Inferior parietal cortex (tissue), 1 donor: ENCODE data around the gene REPS1.

Experiments used
- DNase-seq: peaks from one replicate; pipeline ENCODE4 v3.0.0-alpha.2; 2016; ENCODE audit errors: extremely low spot score

REPS1 gene

DNA sequence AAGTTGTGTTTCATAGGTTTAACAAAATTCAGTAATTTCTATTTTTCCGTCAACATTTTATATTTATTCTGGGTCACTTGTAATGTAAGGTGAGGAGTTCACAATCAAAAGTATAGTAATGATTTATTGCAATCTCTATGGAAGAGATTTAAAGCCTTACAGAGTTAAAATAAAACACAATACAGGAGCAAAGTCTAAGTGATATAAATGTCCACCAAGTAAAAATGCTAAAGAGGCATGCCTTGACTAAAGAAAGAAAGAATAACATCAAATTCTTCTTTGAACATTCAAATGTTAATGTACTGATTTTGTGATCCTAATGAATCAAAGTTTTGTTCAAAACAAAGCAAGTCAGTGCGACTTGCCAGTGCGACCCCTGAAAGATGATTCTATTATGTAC lies 61.5 kb downstream of the REPS1 start:
- no peak for DNase-seq

DNA sequence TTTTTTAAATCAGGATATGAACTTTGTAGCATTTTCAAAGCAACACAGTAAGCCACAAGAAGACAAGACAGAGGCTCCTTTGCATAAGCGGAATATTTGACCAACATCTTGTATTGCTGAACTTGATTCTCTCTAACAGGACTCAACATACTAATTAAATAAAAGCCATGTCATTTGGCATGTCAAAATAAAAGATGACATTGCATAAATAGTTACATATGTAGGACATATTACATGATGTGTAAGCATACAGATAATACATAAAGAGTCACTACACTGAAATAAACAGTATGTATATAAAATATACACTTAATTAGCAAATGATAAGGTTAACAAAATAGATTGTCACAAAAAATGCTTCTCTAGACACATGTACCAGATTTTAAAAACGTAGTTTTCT lies 62.2 kb downstream of the REPS1 start:
- DNase-seq: no peak

DNA sequence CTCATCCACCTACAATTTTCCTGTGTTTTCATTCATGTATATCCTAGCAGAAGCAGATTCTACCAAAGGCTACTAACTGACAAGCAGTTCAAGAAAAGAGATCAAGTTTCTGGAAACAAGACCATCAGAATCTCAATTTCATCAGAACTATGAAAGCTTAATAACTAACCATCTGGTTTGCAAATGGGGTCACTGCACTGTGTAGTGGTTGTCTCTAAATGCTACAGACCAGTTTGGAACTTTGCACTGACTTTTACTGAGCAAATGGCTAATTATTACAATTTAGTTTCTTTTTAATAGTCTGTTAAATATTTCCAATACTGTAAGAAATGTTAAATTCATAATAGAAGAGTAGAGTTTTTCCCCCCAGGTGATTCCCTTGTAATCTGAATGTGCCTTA lies 64.5 kb downstream of the REPS1 start:
- DNase-seq: no peak

DNA sequence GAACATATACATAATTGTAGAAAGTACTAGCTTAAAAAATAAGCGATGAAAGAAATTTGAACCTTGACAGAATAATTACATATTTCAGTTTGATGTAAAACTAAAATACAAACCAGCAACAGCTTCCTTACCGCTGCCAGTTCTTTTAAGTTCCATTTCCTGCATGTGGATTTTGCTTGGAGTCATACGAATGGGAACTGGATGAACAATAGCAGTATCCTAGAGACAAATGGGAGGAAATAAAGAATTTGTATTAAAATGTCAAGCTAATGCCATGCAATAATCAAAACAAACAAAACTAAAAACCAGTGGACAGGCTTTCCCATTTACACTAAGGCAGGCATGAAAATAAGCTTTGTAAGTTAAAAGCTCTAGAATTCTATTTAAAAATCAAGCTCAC lies 67.1 kb downstream of the REPS1 start:
- DNase-seq: no peak

DNA sequence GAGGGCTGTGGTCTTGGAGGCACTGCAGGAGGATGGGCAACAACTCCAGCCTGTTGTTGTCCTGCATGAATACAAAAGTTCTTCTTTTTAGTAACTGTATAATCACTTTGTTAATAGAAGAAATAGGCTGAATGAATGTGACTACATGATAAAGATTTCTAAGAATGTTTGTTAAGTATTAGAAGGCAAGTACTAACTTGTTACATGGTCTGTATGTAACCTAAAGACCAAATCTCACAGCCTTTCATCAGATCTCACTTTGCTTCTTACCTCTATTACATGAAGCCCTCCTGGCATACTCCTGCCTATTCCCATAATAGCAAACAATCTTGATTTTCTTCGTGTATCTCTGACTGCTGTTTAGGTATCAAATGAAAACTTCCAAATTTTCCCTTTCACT lies 73.4 kb downstream of the REPS1 start:
- DNase-seq: no peak

DNA sequence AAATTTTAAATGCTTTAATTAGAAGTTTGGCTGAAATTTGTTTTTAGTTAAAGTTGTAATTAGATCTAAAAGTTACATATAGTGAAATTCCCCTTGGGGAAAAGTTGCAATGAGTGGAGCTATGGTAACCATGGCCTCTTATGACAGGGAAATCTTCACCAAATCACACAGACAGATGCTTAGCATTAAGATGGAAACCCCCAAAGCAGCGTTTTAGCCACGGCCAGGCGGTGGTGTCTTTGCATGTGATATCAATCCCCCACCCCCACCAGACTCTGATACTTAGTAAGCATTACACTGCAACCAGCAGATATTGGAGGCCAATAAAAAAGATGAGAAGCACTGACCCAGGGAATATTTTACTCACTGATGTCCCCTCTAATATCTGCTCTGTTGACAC lies 75.7 kb downstream of the REPS1 start:
- no peak for DNase-seq

DNA sequence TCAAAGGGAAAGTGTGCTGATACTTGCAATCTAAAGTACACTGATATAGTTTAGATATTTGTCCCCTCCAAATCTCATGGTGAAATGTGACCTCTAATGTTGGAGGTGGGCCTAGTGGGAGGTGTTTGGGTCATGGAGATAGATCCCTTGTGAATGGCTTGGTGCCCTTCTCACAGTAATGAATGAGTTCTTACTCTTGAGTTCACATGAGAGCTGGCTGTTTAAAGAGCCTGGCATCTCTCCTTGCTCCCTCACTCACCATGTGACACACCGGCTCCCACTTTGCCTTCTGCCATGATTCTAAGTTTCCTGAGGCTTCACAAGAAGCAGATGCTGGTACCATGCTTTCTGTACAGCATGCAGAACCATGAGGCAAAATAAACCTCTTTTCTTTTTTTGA lies 78.1 kb downstream of the REPS1 start:
- no peak for DNase-seq

DNA sequence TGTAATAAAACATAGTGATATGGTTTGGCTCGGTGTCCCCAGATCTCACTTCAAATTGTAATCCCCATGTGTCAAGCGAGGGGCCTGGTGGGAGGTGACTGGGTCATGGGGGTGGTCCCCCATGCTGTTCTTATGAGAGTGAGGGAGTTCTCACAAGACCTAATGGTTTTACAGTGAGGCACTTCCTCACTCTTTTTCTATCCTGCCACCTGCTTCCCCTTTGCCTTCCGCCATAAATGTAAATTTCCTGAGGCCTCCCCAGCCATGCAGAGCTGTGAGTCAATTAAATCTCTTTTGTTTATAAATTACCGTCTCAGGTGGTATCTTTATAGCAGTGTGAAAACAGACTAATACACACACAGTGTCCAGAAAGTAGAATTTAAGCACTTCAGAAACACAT lies 78.5 kb downstream of the REPS1 start:
- no peak for DNase-seq

DNA sequence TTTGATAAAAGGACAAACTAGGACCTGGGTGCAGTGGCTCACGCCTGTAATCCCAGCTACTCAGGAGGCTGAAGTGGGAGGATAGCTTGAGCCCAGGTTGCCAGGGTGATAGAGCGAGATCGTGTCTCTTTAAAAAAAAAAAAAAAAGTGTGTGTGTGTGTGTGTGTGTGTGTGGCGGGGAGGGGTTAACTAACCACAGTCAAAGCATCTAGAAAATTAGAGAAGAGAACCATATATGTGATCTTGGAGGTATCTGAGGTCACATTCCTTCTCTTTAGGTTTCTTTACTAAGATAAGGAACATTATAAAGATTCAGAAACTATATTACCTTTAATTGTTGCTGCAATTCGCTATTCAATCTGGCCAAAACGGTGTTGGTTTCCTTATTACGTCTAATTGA lies 80.9 kb downstream of the REPS1 start:
- no peak for DNase-seq

DNA sequence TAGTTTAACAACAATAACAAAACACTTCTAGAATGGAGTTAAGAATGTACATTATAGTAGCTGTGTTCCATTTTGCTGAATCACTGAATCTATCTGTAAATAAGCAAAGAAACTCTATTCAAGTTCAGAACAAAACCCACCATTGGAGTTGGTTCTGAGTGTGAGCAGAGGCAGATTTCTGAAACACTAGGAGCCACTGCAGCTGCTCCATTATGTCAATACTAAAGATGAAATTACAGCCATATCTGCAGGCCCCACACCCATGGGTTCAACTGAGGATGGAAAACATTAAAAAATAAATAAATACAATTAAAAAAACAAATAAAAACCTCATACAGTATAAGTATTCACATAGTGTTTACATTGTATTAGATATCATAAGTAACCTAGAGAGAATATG lies 91.0 kb downstream of the REPS1 start:
- no peak for DNase-seq

DNA sequence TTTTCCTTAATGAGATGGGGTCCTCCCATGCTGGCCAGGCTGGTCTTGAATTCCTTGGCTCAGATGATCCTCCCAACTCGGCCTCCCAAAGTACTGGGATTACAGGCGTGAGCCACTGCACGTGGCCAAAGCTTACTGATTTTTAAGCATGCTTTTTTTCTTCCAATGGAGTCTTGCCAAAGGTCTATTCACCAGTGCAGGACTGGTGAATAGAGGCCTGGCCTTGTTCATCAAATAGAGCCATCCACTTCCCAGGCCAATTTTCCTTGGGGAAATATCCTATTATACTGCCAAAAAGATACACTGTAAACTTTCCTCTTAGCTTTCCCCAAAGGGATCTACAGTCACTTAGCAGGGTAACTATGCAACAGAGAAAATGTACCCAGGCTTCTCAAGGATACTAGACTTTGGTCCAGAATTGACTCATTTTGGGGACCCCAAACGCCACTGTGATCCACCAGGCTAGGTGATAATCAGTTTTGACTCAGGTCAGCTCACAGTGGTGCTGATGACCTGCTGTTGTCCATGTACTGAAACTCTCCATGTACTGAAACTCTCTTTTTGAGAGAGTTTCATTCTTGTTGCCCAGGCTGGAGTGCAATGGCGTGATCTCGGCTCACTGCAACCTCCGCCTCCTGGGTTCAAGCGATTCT lies 91.8 kb downstream of the REPS1 start:
- no peak for DNase-seq

DNA sequence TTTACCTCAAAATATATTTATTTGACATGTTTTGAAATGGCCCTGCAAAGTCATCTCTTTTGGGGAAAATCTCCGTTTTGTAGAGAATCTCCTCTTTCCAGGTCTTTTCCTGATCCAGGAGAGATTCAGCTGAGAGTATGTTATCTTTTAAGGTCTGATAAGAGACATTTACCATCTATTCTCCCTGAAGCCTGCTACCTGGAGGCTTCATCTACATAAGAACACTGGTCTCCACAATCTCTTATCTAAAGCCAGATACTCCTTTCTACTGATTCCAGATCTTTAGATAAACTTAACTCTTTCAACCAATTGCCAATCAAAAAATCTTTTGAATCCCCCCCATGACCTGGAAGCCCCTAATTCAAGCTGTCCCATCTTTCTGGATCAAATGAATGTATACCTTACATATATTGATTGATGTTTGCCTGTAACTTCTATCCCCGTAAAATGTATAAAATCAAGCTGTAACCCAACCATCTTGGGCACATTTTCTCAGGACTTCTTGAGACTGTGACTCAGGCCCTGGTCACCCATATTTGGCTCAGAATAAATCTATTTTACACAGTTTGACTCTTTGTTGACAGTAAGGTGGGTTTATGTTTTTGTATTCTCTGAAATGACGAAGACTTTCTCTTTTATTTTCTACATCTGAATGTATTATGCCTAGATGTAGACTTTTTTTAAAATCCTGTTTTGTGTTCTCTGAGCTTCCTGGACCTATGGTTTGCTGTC lies 96.6 kb downstream of the REPS1 start:
- DNase-seq: no peak

DNA sequence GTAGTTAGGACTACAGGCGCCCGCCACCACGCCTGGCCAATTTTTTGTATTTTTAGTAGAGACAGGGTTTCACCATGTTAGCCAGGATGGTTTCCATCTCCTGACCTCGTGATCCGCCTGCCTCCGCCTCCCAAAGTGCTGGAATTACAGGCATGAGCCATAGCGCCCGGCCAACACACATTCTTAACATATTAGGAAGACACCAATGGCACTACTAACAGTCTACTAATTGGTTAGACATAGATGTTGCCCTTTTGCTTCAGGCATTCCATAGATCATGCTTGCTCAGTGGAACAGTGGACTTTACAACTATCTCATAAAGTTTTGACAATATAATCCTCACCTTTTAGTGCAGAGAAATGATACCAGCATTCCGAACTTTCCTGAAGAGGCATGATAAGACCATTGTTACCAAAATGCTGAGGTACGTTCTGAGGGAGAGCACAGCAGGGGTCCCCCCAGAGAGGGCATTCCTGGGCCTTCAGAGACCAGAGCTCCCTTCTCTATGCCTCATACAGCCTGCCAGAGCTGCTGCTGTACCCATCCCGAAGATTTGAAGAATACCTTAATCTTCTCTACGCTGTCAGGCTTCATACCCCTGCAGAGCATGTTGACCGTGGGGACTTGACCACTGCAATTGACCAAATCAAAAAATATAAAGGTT lies 102.8 kb downstream of the REPS1 start:
- no peak for DNase-seq

DNA sequence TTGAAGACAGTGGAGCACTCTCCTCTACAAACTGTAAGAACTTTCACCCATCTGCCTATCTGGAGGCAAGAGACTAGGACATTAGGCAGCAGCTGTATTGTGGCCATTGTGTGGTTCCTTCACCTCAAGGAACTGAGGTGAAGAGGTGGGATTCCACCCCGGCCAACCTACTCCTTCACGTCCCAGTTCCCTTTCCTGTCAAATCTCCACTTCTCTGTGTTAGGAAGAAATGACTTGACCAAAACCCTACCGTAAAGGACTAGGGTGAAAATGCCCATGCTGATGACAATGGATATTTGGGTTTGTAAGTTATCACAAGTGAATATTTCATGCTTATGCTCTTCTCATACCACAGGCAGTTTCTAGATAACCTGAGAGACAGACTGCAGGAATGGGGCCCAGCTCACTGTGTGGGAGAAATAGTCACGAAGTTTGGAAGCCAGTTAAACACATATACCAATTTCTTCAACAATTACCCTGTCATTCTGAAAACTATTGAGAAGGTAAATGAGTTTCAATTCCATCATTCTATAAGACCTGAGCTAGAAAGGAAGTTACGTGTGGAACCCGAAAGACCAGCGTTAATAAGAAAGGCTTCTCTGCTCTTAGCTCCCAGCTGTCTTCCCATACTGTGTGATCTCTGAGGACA lies 105.6 kb downstream of the REPS1 start:
- no peak for DNase-seq

DNA sequence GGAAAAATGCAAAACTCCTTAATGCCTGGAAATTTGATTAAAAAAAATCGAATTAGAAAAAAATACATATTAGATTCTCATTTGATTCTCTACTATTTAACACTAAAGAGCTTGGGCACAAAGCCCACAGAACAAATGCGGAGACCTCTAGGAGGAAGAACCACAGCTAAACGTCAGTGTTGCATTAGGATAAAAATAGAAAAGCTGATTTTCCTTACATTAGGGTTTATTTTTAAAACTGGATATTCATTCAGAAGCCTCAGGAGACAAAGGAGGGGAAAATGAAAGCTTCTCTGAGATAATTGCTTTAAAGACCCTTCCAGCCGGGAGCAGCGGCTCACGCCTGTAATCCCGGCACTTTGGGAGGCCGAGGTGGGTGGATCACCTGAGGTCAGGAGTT lies 114.9 kb downstream of the REPS1 start:
- DNase-seq: no peak

DNA sequence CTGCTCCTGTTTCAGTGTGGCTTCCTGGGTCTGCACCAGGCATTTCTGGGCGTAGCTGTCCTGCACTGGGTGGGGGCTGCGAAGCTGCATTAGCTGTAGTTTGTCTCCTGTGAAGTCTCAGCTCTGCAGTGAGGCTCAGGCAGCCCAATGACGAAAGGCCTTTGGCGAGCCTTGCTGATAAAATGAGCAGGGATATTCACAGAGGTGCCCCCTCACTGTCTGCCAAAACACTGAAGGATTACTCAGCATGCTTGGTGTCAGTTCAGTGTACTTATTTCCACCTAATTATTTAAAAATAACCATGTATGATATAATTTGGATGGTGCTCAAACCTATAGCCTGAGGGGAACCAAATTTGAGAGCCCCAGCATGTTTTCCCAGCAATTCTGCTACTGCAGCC lies 118.7 kb downstream of the REPS1 start:
- DNase-seq: no peak

DNA sequence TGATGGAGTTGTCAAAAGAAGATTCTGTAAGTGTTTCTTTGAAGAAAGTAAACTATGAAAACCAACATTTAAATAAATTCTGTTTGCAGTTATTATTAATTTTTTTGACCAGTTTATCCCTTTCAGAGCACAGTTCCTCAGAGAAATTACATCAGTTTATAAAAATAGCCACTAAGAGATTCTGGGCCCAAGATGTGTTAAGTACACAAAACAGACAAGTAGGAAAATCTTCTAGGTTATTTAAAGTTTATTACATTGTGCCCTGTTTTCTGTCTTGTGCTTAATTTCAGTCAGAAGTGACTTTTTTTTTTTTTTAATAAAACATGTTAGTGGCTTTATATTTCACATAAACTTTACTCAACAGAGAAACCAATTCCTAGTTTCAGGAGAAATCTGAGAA lies 119.9 kb downstream of the REPS1 start:
- DNase-seq: no peak

DNA sequence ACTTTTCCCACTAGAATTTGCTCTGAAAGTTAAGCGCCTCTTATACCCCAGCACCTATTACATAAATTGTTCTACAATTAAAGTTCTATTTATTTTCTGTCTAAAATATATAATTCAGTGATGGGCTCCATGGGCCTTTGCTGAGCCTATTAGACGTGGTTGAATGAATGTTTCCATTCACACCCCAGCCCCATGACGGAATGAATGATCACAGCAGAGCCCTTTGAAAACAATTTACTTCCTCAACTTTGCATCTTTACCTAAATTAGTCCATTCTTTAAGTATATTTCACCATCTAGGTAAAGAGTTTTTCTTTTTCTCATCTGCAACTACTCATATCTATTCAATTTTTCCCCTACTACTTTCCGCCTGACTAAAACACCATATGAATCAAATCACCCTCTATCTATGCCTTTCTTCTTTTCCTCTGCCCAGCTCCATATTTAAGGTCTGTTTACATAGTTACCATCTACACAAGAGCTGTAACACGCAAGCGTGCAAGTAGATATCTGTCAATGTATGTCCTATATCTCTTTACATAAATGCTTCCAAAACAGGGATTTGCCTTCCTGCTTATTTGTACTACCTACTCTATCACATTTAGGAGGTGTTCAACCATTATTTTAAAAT lies 122.5 kb downstream of the REPS1 start:
- DNase-seq: no peak

DNA sequence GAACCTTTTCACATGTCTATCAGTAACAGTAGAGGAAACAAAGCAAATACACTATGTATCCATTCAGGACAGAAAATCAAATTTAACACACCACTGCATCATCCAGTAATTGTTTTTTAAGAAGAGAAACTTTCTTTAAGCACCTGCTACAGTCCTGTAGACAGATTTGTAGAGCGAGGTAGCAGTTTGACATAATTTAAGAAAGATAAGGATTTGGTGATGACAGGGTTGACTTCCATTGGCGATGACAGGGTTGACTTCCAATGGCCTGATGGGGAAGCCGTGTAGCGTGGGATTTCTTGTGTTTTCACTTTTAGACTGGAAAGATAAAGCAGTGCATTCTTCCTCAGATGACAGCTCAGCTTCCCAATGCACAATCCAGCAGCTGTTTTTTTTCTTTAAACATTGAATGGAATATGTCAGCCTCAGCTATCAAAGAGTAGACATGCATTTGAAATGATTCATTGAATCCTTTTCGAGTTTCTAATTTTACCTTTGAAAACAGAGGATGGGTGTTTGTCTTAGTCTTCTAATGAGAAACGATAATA lies 123.6 kb downstream of the REPS1 start:
- DNase-seq: no peak

DNA sequence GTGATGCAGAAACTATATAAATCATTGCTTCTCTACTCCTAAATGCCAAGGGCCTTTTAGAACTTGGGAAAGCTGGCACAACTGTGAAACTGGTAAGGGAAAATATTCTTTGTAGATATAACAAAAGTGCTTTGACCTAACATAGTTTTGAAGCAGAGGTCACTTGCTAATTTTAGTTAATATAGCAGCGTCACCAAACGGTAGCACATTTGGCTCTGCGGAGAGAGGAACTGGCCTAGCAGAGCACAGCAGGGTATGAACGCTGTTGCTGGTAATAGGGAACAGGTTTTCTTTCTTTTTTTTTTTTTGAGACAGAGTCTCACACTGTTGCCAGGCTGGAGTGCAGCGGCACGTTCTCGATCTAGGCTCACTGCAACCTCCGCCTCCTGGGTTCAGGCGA lies 124.7 kb downstream of the REPS1 start:
- DNase-seq: no peak

DNA sequence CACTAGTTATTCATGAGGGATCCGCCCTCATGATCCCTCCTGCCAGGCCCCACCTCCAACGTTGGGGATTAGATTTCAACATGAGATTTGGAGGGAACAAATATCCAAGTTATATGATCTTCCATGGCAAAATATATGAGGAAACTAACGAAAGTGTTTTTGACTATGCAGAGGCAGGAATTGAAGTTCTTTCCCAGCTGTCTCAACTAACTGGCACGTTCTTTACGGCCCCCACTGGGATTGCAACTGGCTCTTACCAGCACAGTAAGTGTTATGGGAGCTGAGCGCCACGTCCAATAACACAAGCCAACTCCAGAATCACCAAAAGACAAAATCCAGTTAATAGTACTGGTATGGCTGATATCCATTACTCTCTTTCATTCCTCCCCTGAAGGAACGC lies 125.6 kb downstream of the REPS1 start:
- no peak for DNase-seq

DNA sequence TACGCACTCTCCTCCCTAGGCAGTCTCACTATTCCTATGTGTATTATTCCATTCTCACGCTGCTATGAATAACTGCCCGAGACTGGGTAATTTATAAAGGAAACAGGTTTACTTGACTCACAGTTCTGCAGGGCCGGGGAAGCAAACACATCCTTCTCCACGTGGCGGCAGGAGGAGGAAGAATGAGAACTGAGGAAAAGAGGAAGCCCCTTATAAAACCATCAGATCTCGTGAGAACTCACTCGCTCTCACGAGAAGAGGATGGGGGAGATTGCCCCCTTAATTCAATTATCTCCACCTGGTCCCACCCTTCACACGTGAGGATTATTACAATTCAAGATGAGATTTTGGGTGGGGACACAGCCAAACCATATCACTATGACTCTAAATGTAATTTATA lies 130.3 kb downstream of the REPS1 start:
- DNase-seq: no peak
